Neural cell (in vitro differentiated cells): ENCODE measurements around the gene UPK1B.

ENCODE experiments used
- CTCF ChIP-seq: fragments of 450-650 bp; IDR thresholded peaks from 2 replicates; pipeline ENCODE4 v1.5.1; 2014; ENCODE audit warnings: antibody characterized with exemption, mild to moderate bottlenecking, moderate library complexity; ENCODE audit not compliant: poor library complexity, severe bottlenecking
- EP300 ChIP-seq: fragments of 450-650 bp; conservative IDR thresholded peaks from 2 replicates; pipeline ENCODE4 v1.6.1; 2014; ENCODE audit warnings: antibody characterized with exemption, mild to moderate bottlenecking, moderate library complexity; ENCODE audit not compliant: poor library complexity, severe bottlenecking
- EZH2 ChIP-seq: fragments of 200-600, 300-800 bp; shearing (Covaris generic), sonication (generic); IDR thresholded peaks from 2 replicates; pipeline ENCODE4 v1.6.1; 2014; ENCODE audit warnings: antibody characterized with exemption, low read length, borderline replicate concordance, mild to moderate bottlenecking; ENCODE audit not compliant: insufficient read depth, poor library complexity, severe bottlenecking
- POLR2AphosphoS5 ChIP-seq: IDR thresholded peaks from 2 replicates; pipeline ENCODE4 v1.6.1; 2012
- RAD21 ChIP-seq: fragments of 450-650 bp; conservative IDR thresholded peaks from 2 replicates; pipeline ENCODE4 v1.6.1; 2014; ENCODE audit warnings: antibody characterized with exemption, mild to moderate bottlenecking, moderate library complexity
- TF ChIP-seq, protein P1 (sequence below): IDR thresholded peaks from 2 replicates; pipeline ENCODE4 v1.6.1; 2012; ENCODE audit warnings: borderline replicate concordance

DNA sequence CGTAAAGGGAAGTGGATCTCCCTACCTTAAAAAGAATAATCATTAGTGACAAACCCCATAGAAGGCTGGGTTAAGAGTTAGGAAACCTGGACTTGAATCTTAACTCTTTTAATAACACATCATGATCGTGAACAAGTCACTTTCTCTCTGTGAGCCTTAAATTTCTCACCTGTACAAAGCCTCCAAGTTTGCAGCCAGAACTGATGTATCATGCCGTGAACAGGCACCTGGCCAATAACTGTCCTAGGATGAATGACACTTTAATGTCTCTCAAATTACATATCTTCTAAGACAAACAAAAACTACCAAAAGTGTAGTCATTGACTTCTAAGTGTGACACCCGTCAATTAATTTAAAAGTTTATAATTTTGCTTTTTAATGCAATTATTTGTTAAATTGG lies 3.9 kb downstream of the UPK1B start:
- no peak for TF ChIP-seq CTCF
- no peak for TF ChIP-seq EP300
- no peak for TF ChIP-seq RAD21
- TF ChIP-seq, protein P1, sequence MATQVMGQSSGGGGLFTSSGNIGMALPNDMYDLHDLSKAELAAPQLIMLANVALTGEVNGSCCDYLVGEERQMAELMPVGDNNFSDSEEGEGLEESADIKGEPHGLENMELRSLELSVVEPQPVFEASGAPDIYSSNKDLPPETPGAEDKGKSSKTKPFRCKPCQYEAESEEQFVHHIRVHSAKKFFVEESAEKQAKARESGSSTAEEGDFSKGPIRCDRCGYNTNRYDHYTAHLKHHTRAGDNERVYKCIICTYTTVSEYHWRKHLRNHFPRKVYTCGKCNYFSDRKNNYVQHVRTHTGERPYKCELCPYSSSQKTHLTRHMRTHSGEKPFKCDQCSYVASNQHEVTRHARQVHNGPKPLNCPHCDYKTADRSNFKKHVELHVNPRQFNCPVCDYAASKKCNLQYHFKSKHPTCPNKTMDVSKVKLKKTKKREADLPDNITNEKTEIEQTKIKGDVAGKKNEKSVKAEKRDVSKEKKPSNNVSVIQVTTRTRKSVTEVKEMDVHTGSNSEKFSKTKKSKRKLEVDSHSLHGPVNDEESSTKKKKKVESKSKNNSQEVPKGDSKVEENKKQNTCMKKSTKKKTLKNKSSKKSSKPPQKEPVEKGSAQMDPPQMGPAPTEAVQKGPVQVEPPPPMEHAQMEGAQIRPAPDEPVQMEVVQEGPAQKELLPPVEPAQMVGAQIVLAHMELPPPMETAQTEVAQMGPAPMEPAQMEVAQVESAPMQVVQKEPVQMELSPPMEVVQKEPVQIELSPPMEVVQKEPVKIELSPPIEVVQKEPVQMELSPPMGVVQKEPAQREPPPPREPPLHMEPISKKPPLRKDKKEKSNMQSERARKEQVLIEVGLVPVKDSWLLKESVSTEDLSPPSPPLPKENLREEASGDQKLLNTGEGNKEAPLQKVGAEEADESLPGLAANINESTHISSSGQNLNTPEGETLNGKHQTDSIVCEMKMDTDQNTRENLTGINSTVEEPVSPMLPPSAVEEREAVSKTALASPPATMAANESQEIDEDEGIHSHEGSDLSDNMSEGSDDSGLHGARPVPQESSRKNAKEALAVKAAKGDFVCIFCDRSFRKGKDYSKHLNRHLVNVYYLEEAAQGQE, result no peak
- TF ChIP-seq POLR2AphosphoS5, result no peak
- no peak for TF ChIP-seq EZH2
